ENCODE results near the gene BRD2. TPM values are rescaled to one million over a fixed set of nuclear protein-coding genes. Genes with fewer than 3 reads are reported as not detected.

BRD2 gene
- total and polyA plus RNA-seq, 9 of the 15 experiments (the other 6 are each of a cell fraction or from before 2014, with no cell fraction given): 19.0 to 252 (median 181) TPM

DNA sequence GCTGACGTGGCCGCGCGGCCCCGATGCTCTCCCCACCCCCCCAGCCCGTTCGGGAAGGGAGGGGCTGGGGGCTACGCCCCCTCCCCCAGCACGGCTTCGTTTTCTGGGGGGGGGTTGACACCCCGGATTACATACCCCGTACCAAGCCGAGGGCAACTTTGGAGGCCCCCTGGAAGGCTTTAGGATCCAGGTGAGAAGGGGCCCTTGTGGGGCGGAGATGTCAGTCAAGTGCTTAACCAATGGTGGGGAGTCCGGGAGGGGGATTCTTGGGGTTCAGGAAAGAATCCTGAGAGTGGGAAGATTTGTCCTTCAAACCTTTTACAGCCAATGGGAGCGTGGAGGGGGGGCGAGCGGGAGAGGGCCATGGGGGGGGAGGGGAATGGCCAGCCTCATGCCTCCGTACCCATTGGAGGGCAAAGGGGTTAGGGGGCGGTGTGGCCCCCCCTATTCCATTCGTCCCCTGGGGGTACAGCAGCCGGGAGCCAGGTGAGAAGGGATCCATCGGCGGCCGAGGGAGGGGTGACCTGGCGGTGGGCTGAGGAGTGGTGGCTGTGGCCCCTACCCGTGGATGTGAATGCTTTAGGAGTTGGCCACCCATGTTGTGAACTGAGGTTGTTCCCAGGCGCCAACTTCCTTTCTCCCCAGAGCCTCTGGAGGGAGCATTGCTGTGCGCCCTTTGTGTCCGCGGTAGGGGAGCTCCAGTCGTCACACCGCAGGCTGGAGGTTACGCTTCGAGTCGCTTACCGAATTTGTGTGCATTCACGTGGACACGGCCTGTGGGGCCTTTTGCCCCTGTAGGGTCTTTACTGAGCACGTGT is 682 bp downstream of the BRD2 start (continued):
- peak; percentile 10 to 72 (median 32) for TF ChIP-seq YY1 (IDR thresholded peaks at IDR 0.05; ENCODE audit: borderline replicate concordance in 1 of 3, control insufficient read depth in 1 of 3, extremely low read depth in 1 of 3, insufficient read depth in 3 of 3, insufficient read length in 1 of 3, insufficient replicate concordance in 2 of 3, low read depth in 1 of 3, low read length in 2 of 3)
- TF ChIP-seq, protein P1, sequence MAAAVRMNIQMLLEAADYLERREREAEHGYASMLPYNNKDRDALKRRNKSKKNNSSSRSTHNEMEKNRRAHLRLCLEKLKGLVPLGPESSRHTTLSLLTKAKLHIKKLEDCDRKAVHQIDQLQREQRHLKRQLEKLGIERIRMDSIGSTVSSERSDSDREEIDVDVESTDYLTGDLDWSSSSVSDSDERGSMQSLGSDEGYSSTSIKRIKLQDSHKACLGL (CRISPR knock-in tag; IDR thresholded peaks at IDR 0.05; ENCODE audit: borderline replicate concordance, poor library complexity, severe bottlenecking): no peak
- TF ChIP-seq SP1 (CRISPR knock-in tag; IDR thresholded peaks at IDR 0.05): peak; percentile 60
- TF ChIP-seq SNIP1 (IDR thresholded peaks at IDR 0.05; ENCODE audit: low read depth): peak; percentile 60; the same call in 1 of the 2 replicates
- TF ChIP-seq, protein P2, sequence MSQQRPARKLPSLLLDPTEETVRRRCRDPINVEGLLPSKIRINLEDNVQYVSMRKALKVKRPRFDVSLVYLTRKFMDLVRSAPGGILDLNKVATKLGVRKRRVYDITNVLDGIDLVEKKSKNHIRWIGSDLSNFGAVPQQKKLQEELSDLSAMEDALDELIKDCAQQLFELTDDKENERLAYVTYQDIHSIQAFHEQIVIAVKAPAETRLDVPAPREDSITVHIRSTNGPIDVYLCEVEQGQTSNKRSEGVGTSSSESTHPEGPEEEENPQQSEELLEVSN (IDR thresholded peaks at IDR 0.05; ENCODE audit: borderline replicate concordance in 1 of 2, extremely low read depth in 1 of 2, insufficient read depth in 1 of 2, insufficient read length in 1 of 2, low read depth in 1 of 2, low read length in 1 of 2, poor library complexity in 1 of 2, severe bottlenecking in 1 of 2): peak; percentile 61 to 75
- TF ChIP-seq BACH1 (tag; IDR thresholded peaks at IDR 0.05): no peak; the same call in 1 of the 2 replicates
- TF ChIP-seq, protein P3, sequence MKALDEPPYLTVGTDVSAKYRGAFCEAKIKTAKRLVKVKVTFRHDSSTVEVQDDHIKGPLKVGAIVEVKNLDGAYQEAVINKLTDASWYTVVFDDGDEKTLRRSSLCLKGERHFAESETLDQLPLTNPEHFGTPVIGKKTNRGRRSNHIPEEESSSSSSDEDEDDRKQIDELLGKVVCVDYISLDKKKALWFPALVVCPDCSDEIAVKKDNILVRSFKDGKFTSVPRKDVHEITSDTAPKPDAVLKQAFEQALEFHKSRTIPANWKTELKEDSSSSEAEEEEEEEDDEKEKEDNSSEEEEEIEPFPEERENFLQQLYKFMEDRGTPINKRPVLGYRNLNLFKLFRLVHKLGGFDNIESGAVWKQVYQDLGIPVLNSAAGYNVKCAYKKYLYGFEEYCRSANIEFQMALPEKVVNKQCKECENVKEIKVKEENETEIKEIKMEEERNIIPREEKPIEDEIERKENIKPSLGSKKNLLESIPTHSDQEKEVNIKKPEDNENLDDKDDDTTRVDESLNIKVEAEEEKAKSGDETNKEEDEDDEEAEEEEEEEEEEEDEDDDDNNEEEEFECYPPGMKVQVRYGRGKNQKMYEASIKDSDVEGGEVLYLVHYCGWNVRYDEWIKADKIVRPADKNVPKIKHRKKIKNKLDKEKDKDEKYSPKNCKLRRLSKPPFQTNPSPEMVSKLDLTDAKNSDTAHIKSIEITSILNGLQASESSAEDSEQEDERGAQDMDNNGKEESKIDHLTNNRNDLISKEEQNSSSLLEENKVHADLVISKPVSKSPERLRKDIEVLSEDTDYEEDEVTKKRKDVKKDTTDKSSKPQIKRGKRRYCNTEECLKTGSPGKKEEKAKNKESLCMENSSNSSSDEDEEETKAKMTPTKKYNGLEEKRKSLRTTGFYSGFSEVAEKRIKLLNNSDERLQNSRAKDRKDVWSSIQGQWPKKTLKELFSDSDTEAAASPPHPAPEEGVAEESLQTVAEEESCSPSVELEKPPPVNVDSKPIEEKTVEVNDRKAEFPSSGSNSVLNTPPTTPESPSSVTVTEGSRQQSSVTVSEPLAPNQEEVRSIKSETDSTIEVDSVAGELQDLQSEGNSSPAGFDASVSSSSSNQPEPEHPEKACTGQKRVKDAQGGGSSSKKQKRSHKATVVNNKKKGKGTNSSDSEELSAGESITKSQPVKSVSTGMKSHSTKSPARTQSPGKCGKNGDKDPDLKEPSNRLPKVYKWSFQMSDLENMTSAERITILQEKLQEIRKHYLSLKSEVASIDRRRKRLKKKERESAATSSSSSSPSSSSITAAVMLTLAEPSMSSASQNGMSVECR (CRISPR knock-in tag; IDR thresholded peaks at IDR 0.05): peak; percentile 70; the same call in 1 of the 2 replicates
- TF ChIP-seq, protein P4, sequence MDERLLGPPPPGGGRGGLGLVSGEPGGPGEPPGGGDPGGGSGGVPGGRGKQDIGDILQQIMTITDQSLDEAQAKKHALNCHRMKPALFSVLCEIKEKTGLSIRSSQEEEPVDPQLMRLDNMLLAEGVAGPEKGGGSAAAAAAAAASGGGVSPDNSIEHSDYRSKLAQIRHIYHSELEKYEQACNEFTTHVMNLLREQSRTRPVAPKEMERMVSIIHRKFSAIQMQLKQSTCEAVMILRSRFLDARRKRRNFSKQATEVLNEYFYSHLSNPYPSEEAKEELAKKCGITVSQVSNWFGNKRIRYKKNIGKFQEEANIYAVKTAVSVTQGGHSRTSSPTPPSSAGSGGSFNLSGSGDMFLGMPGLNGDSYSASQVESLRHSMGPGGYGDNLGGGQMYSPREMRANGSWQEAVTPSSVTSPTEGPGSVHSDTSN (CRISPR knock-in tag; IDR thresholded peaks at IDR 0.05; ENCODE audit: low read depth): no peak
- TF ChIP-seq, protein P4 (tag; conservative IDR thresholded peaks at IDR 0.05; ENCODE audit: low read depth): peak; percentile 67
- TF ChIP-seq, protein P5, sequence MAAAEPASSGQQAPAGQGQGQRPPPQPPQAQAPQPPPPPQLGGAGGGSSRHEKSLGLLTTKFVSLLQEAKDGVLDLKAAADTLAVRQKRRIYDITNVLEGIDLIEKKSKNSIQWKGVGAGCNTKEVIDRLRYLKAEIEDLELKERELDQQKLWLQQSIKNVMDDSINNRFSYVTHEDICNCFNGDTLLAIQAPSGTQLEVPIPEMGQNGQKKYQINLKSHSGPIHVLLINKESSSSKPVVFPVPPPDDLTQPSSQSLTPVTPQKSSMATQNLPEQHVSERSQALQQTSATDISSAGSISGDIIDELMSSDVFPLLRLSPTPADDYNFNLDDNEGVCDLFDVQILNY (CRISPR knock-in tag; IDR thresholded peaks at IDR 0.05): 0 out of 2 replicates have a peak, but pooled peaks have one; percentile 53
- TF ChIP-seq, protein P6, sequence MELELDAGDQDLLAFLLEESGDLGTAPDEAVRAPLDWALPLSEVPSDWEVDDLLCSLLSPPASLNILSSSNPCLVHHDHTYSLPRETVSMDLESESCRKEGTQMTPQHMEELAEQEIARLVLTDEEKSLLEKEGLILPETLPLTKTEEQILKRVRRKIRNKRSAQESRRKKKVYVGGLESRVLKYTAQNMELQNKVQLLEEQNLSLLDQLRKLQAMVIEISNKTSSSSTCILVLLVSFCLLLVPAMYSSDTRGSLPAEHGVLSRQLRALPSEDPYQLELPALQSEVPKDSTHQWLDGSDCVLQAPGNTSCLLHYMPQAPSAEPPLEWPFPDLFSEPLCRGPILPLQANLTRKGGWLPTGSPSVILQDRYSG (tag; conservative IDR thresholded peaks at IDR 0.05; ENCODE audit: low read depth): peak; percentile 19; the same call in 1 of the 2 replicates
- TF ChIP-seq HDAC8 (tag; IDR thresholded peaks at IDR 0.05): peak; percentile 92; the same call in 1 of the 2 replicates

Data from K562 (cell line).